ENCODE data around the gene NHP2.

NHP2 gene

DNA sequence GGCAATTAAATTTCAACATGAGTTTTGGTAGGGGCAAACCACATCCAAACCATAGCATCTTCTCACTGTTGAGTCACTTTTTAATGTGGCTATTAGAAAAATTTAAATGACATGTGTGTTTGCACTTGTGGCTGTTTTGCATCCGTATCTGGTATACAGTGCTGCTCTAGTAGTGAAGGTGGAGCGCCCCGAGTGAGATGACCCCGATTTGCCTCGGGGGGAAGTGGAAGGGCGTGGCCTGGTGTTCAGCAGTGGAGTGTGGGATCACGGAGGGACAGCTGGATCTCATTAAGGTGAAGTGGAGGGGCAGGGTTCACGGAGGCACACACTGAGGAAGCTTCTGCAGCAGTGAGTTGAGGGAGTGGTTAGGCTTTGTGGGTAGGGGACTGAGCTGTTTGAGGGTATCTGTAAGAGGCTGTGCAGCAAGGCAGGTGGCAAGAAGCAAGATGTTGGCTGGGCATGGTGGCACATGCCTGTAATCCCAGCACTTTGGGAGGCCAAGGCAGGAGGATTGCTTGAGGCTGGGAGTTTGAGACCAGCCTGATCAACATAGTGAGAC lies 39.6 kb upstream of the NHP2 start:
- Histone ChIP-seq H3K9ac (ENCODE audit: low read length) (no peak overlapping the region), H3K36me3 (ENCODE audit: control insufficient read depth, insufficient read depth, low read length) (no peaks in the 10 kb centered on the region), H3K27me3 (ENCODE audit: control insufficient read depth, insufficient read depth, low read length) (no peaks in the 10 kb centered on the region), H3K4me3 (ENCODE audit: low read depth, low read length) (no peak overlapping the region), H3K4me1 (ENCODE audit: control insufficient read depth, insufficient read depth, low read length) (peaks cover 7% of the 10 kb centered on the region), H3K27ac (ENCODE audit: low read depth, low read length) (no peak overlapping the region), H3K9me3 (ENCODE audit: control insufficient read depth, insufficient read depth, low read depth, low read length) (peaks cover 11% of the 10 kb centered on the region)

DNA sequence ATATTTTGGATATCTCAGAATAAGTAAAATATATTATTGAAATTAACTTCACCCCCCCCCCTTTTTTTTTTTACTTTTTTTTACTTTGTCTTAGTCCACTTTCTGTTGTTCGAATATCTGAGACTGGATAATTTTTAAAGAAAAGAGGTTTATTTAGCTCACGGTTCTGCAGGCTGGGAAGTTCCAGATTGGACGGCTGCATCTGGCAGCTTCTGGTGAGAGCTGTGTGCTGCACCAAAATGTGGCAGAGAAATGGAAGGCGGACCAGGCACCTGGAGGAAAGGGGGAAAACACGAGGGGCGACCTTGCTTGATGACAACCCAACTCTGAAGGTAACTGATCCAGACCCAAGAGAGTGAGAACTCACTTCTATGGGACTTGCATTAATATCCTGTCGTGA lies 39.1 kb upstream of the NHP2 start:
- Histone ChIP-seq H3K9ac (ENCODE audit: low read length) (no peak overlapping the region), H3K27me3 (ENCODE audit: control insufficient read depth, insufficient read depth, low read length) (no peaks in the 10 kb centered on the region), H3K4me1 (ENCODE audit: control insufficient read depth, insufficient read depth, low read length) (peaks cover 7% of the 10 kb centered on the region), H3K27ac (ENCODE audit: low read depth, low read length) (no peak overlapping the region), H3K9me3 (ENCODE audit: control insufficient read depth, insufficient read depth, low read depth, low read length) (peaks cover 11% of the 10 kb centered on the region), H3K36me3 (ENCODE audit: control insufficient read depth, insufficient read depth, low read length) (no peaks in the 10 kb centered on the region), H3K4me3 (ENCODE audit: low read depth, low read length) (no peak overlapping the region)

DNA sequence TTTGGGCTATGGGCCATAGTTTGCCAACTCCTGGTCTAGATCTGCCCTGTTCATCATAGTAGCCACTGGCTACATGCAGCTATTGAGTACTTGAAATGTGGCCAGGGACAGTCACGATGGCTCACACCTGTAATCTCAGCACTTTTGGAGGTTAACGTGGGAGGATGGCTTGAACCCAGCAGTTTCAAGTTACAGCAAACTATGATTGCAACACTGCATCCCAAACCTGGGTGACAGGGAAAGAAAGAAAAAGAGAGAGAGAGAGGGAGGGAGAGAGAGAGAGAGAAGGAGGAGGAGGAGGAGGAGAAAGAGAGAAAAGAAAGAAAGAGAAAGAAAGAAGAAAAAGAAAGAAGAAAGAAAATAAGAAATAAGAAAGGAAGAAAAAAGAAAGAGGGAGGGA lies 38.6 kb upstream of the NHP2 start:
- Histone ChIP-seq H3K9me3 (ENCODE audit: control insufficient read depth, insufficient read depth, low read depth, low read length) (peaks cover 11% of the 10 kb centered on the region), H3K4me3 (ENCODE audit: low read depth, low read length) (no peak overlapping the region), H3K36me3 (ENCODE audit: control insufficient read depth, insufficient read depth, low read length) (no peaks in the 10 kb centered on the region), H3K27me3 (ENCODE audit: control insufficient read depth, insufficient read depth, low read length) (no peaks in the 10 kb centered on the region), H3K9ac (ENCODE audit: low read length) (no peak overlapping the region), H3K27ac (ENCODE audit: low read depth, low read length) (no peak overlapping the region), H3K4me1 (ENCODE audit: control insufficient read depth, insufficient read depth, low read length) (peaks cover 7% of the 10 kb centered on the region)

DNA sequence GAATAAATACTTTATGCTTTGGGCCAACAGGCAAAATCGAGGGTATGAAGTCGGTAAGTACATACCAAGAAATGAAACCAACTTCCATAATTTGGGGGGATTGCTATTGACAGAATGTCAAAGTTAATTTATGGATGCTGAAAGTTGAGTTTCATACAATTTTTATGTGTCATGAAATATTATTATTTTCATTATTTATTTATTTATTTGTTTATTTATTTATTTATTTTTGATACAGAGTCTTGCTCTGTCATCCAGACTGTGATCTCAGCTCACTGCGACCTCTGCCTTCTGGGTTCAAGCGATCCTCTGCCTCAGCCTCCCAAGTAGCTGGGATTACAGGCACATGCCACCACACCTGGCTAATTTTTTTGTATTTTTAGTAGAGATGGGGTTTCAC lies 38.0 kb upstream of the NHP2 start:
- Histone ChIP-seq H3K4me1 (ENCODE audit: control insufficient read depth, insufficient read depth, low read length) (peaks cover 7% of the 10 kb centered on the region), H3K9me3 (ENCODE audit: control insufficient read depth, insufficient read depth, low read depth, low read length) (peaks cover 11% of the 10 kb centered on the region), H3K36me3 (ENCODE audit: control insufficient read depth, insufficient read depth, low read length) (no peaks in the 10 kb centered on the region), H3K4me3 (ENCODE audit: low read depth, low read length) (no peak overlapping the region), H3K27me3 (ENCODE audit: control insufficient read depth, insufficient read depth, low read length) (no peaks in the 10 kb centered on the region), H3K27ac (ENCODE audit: low read depth, low read length) (no peak overlapping the region), H3K9ac (ENCODE audit: low read length) (no peak overlapping the region)

DNA sequence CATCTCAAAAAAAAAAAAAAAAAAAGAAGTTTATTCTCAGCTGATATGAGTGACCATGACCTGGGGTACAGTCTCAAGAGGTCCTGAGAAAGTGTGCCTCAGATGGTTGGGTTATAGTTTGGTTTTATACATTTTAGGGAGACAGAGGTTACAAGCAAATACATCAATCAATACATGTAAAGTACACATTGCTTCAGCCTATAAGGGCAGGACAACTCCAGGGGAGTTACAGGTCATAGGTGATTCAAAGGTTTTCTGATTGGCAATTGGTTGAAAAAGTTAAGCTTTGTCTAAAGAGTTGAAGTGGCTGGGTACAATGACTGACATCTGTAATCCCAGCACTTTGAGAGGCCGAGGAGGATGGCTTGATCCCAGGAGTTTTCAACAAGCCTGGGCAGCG lies 35.7 kb upstream of the NHP2 start:
- Histone ChIP-seq H3K4me3 (ENCODE audit: low read depth, low read length) (no peak overlapping the region), H3K27me3 (ENCODE audit: control insufficient read depth, insufficient read depth, low read length) (no peaks in the 10 kb centered on the region), H3K27ac (ENCODE audit: low read depth, low read length) (no peak overlapping the region), H3K9ac (ENCODE audit: low read length) (no peak overlapping the region), H3K9me3 (ENCODE audit: control insufficient read depth, insufficient read depth, low read depth, low read length) (peaks cover 11% of the 10 kb centered on the region), H3K4me1 (ENCODE audit: control insufficient read depth, insufficient read depth, low read length) (peaks cover 7% of the 10 kb centered on the region), H3K36me3 (ENCODE audit: control insufficient read depth, insufficient read depth, low read length) (no peaks in the 10 kb centered on the region)

DNA sequence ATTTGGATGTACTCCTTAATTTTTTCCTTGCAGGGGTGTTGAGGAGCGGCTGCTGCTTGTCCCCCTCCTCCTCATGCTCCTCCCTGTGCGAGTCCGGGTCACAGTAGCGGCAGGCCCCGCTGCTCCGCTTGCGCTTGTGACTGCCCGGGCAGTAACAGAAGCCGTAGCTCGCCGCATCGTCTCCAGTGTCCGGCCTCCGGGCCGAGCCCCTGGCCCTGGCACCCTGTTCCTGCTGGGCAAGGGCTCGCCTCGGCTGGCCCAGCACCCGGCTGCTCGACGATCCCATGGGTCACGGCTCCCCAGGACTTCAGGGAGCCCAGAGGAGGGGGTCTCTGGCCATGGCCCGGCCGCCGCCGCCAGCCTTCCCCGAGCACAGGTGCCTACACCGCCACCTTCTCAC lies 33.3 kb upstream of the NHP2 start, which contains the start of gene GMCL2:
Gene GMCL2, minus strand, starts transcription at position 358 of the 400 bp plus-strand sequence. Its CDS starts 72 bp downstream, at position 286.
- Histone ChIP-seq H3K9me3 (ENCODE audit: control insufficient read depth, insufficient read depth, low read depth, low read length) (0 out of 2 replicates have a peak, but pooled peaks cover under 1% of the 10 kb centered on the region), H3K4me1 (ENCODE audit: control insufficient read depth, insufficient read depth, low read length) (peaks cover 6% of the 10 kb centered on the region), H3K9ac (ENCODE audit: low read length) (no peak within 1 kb of the TSS), H3K36me3 (ENCODE audit: control insufficient read depth, insufficient read depth, low read length) (no peaks in the 10 kb centered on the region), H3K4me3 (ENCODE audit: low read depth, low read length) (no peak within 1 kb of the TSS), H3K27me3 (ENCODE audit: control insufficient read depth, insufficient read depth, low read length) (no peaks in the 10 kb centered on the region), H3K27ac (ENCODE audit: low read depth, low read length) (no peak within 1 kb of the TSS)

DNA sequence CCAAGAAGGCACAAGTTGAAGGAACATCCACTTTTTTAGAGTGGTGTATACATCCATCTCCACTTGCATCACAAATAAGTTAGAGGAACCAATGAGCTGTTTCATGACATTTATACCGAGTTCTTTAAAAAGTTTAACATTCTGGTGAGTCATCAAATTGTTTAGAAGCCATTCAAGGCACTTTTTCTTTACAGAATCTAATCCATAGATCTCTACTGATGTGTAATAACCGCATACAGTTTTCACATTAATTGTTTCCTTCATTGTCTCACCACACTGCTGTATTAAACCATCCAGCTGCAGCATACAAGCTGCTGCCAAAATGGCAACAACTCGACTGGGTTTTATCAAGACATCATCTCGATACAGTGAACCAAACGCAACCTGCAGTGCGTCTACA lies 32.7 kb upstream of the NHP2 start:
- Histone ChIP-seq H3K36me3 (ENCODE audit: control insufficient read depth, insufficient read depth, low read length) (no peaks in the 10 kb centered on the region), H3K9me3 (ENCODE audit: control insufficient read depth, insufficient read depth, low read depth, low read length) (no peaks in the 10 kb centered on the region), H3K4me3 (ENCODE audit: low read depth, low read length) (no peak overlapping the region), H3K9ac (ENCODE audit: low read length) (no peak overlapping the region), H3K4me1 (ENCODE audit: control insufficient read depth, insufficient read depth, low read length) (peaks cover 6% of the 10 kb centered on the region), H3K27me3 (ENCODE audit: control insufficient read depth, insufficient read depth, low read length) (no peaks in the 10 kb centered on the region), H3K27ac (ENCODE audit: low read depth, low read length) (no peak overlapping the region)

DNA sequence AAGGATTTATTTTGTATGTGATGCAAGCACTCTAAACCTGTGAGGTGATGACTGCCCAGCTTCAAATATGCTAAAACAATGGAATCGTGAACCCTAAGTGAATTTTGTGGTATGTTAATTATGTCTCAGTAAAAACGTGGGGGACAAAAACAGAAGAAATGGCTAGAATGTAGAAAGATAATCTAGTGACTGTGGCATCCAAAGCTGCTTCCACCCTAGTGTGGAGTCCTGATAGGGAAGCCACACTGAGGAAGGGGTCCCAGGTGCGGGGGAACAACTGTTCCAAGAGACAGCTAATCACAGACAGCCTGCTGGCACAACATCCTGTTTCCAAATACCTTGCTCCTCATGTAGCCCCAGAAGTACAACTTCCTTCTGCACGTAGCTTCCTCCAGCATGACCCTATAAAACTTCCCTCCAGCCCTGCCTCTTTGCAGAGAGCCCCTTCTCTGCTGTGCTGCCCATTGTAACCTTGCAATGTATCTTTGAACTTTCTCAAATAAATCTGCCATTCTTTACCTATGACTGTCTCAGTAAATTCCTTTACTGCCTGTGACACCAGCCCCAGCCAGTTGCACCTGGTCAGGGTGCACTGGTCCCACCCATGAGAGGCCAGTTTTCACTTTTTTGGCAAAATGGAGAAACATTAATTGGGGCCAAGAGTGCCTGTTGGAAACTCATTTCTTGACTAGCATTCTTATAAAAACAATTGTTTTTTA lies 28.6 kb upstream of the NHP2 start:
- peaks cover 24% of the 10 kb centered on the region for H3K4me1 ChIP-seq (ENCODE audit: control insufficient read depth, insufficient read depth, low read length)
- no peak overlapping the region for H3K9ac ChIP-seq (ENCODE audit: low read length)
- H3K27ac ChIP-seq (ENCODE audit: low read depth, low read length), result no peak overlapping the region
- H3K4me3 ChIP-seq (ENCODE audit: low read depth, low read length), result no peak overlapping the region
- no peaks in the 10 kb centered on the region for H3K27me3 ChIP-seq (ENCODE audit: control insufficient read depth, insufficient read depth, low read length)
- H3K9me3 ChIP-seq (ENCODE audit: control insufficient read depth, insufficient read depth, low read depth, low read length), result no peaks in the 10 kb centered on the region
- H3K36me3 ChIP-seq (ENCODE audit: control insufficient read depth, insufficient read depth, low read length), result no peaks in the 10 kb centered on the region

DNA sequence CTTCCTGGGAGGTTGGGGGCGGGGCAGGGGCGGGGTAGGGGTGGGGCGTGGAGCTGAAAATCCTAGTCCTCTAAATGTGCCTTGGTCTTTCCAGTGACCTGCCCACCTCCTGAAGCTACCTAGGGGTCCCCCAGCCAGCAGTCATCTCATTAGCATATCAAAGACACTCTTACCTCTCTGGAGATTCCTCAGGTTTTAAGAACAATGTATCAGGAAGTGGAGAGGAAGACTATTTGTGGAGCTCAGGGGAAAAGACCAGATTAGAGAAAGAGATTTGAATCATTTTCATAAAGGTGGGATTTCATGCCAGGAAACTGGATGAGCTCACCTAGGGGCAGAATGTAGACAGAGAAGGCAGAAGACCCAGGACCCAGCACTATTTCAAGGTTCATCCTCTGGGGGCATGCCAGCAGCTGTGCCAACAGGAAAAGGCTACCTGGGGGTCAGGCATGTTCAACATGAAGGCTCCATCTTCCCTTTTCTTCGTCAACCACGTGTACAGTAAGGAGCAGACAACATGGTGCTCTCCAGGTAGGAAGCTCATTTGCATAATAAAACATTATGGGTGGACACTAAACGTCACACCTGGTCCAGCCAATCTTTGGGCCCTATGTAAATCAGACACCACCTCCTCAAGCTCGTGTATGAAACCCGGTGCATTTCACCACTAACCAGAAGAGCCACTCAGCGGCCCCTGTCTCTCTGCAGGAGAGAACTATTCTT lies 26.6 kb upstream of the NHP2 start:
- Histone ChIP-seq H3K4me3 (ENCODE audit: low read depth, low read length) (peak overlapping the region; percentile 47), H3K36me3 (ENCODE audit: control insufficient read depth, insufficient read depth, low read length) (no peaks in the 10 kb centered on the region), H3K9me3 (ENCODE audit: control insufficient read depth, insufficient read depth, low read depth, low read length) (no peaks in the 10 kb centered on the region), H3K27me3 (ENCODE audit: control insufficient read depth, insufficient read depth, low read length) (no peaks in the 10 kb centered on the region), H3K27ac (ENCODE audit: low read depth, low read length) (peak overlapping the region; percentile 92), H3K4me1 (ENCODE audit: control insufficient read depth, insufficient read depth, low read length) (peaks cover 24% of the 10 kb centered on the region), H3K9ac (ENCODE audit: low read length) (peak overlapping the region; percentile 85)

DNA sequence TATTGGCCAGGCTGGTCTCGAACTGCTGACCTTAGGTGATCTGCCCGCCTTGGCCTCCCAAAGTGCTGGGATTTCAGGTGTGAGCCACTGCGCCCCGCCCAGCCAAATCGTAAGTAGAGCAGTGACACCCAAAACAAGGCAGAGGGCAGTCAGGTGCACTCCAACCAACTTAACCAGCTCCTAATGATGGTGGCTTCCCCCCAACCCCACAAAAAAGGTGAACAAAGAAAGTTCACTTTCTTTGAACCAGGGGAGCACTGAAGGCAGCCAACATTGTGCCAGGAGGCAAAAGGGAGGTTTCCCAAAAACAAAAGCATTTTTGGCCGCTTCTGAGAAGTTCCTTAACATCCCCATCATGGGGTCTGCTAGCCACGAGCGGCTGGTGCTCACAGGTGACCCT lies 23.9 kb upstream of the NHP2 start:
- Histone ChIP-seq H3K9me3 (ENCODE audit: control insufficient read depth, insufficient read depth, low read depth, low read length) (no peaks in the 10 kb centered on the region), H3K27ac (ENCODE audit: low read depth, low read length) (no peak overlapping the region), H3K27me3 (ENCODE audit: control insufficient read depth, insufficient read depth, low read length) (no peaks in the 10 kb centered on the region), H3K4me3 (ENCODE audit: low read depth, low read length) (no peak overlapping the region), H3K4me1 (ENCODE audit: control insufficient read depth, insufficient read depth, low read length) (peaks cover 24% of the 10 kb centered on the region), H3K36me3 (ENCODE audit: control insufficient read depth, insufficient read depth, low read length) (no peaks in the 10 kb centered on the region), H3K9ac (ENCODE audit: low read length) (no peak overlapping the region)

DNA sequence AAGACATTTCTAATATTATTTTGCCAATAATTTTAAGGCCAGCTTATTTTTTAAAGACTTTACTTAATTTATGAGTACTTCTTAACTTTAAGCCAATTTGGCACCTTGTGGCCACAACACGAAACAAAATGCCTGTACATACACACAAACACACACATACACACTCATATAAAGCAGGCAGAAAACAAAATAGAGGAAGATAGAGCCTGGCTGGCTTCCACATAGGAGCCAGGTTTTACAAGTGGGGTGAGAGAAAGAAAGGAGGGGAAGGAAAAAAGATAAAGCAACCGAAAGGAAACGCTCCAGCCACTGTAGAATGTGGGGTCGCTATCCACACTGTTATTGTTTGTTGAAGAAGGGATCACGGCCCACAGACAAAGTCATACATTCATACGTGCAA lies 23.1 kb upstream of the NHP2 start:
- H3K36me3 ChIP-seq (ENCODE audit: control insufficient read depth, insufficient read depth, low read length), result no peaks in the 10 kb centered on the region
- H3K9me3 ChIP-seq (ENCODE audit: control insufficient read depth, insufficient read depth, low read depth, low read length), result no peaks in the 10 kb centered on the region
- peaks cover 18% of the 10 kb centered on the region for H3K4me1 ChIP-seq (ENCODE audit: control insufficient read depth, insufficient read depth, low read length)
- H3K27ac ChIP-seq (ENCODE audit: low read depth, low read length), result no peak overlapping the region
- H3K27me3 ChIP-seq (ENCODE audit: control insufficient read depth, insufficient read depth, low read length), result no peaks in the 10 kb centered on the region
- H3K4me3 ChIP-seq (ENCODE audit: low read depth, low read length), result no peak overlapping the region
- H3K9ac ChIP-seq (ENCODE audit: low read length), result no peak overlapping the region

All from HUES6 (cell line).